Ectodermal cell (in vitro differentiated cells): ENCODE data around the gene RNASEH2C.
"Not testable (repeated sequence)": the region's sequence is repeated elsewhere in the genome, so short reads cannot be mapped to it uniquely, and the experiment has no call there.

ENCODE experiments used
- H3K27ac ChIP-seq: 2 replicates; pipeline ENCODE4 v1.7.0; 2013; ENCODE audit warnings: mild to moderate bottlenecking, low read depth, low read length; ENCODE audit not compliant: insufficient read depth, poor library complexity, severe bottlenecking
- H3K27me3 ChIP-seq: 2 replicates; pipeline ENCODE4 v1.7.0; 2013; ENCODE audit warnings: mild to moderate bottlenecking, low read length; ENCODE audit not compliant: insufficient read depth, control insufficient read depth, poor library complexity, severe bottlenecking
- H3K36me3 ChIP-seq: one replicate; pipeline ENCODE4 v1.7.0; 2013; ENCODE audit warnings: low read length; ENCODE audit not compliant: control insufficient read depth, insufficient read depth
- H3K4me1 ChIP-seq: one replicate; pipeline ENCODE4 v1.7.0; 2013; ENCODE audit warnings: low read length; ENCODE audit not compliant: control insufficient read depth, insufficient read depth
- H3K4me3 ChIP-seq: 2 replicates; pipeline ENCODE4 v1.7.0; 2013; ENCODE audit warnings: low read depth, low read length, control low read depth; ENCODE audit not compliant: insufficient read depth
- H3K9me3 ChIP-seq: 2 replicates; pipeline ENCODE4 v1.7.0; 2013; ENCODE audit warnings: mild to moderate bottlenecking, low read length, moderate library complexity; ENCODE audit not compliant: control insufficient read depth
- WGBS, 2 experiments: methylation state at CpG; one replicate each; pipeline ENCODE4 v1.1.7; 2013; ENCODE audit warnings: missing lambda C conversion rate in 2 of 2; 5-methylcytosine and 5-hydroxymethylcytosine counted together

Gene RNASEH2C

GRCh38 chr11:65696802-65697552, 23.6 kb downstream of the RNASEH2C start:
- 89 to 91% methylated on average over 5 of the region's 5 CpGs for WGBS, 2 experiments
- Histone ChIP-seq H3K27me3 (peaks cover 5% of the 10 kb centered on the region), H3K4me1 (no peaks in the 10 kb centered on the region), H3K4me3 (no peak overlapping the region), H3K9me3 (no peaks in the 10 kb centered on the region), H3K27ac (no peak overlapping the region), H3K36me3 (no peaks in the 10 kb centered on the region)

- H3K4me1 ChIP-seq: no peaks in the 10 kb centered on the region
- H3K36me3 ChIP-seq: no peaks in the 10 kb centered on the region
- H3K4me3 ChIP-seq: no peak overlapping the region
- H3K27me3 ChIP-seq: peaks cover 5% of the 10 kb centered on the region
- WGBS, 2 experiments: 90 to 91% methylated on average over 12 of the region's 12 CpGs
- no peaks in the 10 kb centered on the region for H3K9me3 ChIP-seq
- no peak overlapping the region for H3K27ac ChIP-seq
Measured at GRCh38 chr11:65695459-65696241, 24.9 kb downstream of the RNASEH2C start.

DNA sequence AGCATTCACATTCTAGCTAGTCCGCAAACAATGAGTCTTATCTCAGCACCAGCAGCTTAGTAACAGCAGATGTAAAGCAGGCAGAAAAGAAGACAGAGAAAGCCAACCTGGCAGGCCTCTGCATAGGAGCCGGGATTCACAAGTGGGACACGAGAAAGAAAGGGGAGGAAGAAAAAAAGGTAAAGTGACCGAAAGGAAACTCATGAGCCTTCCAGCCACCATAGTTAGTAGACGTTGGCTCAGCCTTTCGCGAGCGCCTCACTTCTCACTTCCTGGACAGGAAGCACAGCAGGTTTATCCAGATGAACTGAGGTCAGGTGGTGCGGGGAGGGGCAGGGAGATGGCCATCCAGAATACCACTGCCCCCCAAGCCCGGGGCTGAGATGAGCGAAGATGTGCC, 28.2 kb downstream of the RNASEH2C start:
- no peak overlapping the region for H3K4me3 ChIP-seq

DNA sequence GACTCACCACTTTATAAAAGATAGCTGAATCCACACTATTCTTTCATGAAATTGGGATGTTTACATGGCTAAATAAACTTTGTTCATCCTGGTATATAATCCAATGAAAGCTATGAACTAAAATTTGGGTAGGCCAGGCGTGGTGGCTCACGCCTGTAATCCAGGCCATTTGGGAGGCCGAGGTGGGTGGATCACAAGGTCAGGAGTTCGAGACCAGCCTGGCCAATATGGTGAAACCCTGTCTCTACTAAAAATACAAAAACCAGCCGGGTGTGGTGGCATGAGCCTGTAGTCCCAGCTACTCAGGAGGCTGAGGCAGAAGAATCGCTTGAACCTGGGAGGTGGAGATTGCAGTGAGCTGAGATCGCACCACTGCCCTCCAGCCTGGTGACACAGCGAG, 28.8 kb downstream of the RNASEH2C start:
- 92 to 94% methylated on average over 8 of the region's 8 CpGs for WGBS, 2 experiments
- not testable (repeated sequence) for H3K4me1 ChIP-seq

More for the DNA sequence above, 28.2 kb downstream of the RNASEH2C start:
- Histone ChIP-seq H3K27ac (no peak overlapping the region), H3K36me3 (no peaks in the 10 kb centered on the region), H3K9me3 (no peaks in the 10 kb centered on the region), H3K27me3 (no peaks in the 10 kb centered on the region), H3K4me1 (no peaks in the 10 kb centered on the region)
- 87 to 92% methylated on average over 11 of the region's 11 CpGs for WGBS, 2 experiments

DNA sequence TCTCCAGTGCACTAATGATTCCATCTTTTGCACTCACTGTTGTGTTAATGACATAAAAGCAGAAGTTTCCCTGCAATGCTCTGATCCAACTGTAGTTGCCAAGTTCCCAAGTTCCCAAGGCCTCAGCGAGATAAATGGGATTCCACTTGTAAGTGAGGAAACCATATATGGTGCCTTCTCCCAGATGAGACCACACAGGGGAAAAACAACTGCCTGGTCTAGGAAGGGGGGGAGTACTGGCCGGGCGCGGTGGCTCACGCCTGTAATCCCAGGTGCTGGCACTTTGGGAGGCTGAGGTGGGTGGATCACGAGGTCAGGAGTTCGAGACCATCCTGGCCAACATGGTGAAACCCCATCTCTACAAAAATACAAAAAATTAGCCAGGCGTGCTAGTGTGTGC, 34.6 kb downstream of the RNASEH2C start:
- no peaks in the 10 kb centered on the region for H3K36me3 ChIP-seq
- H3K27me3 ChIP-seq: no peaks in the 10 kb centered on the region
- 85 to 86% methylated on average over 8 of the region's 8 CpGs for WGBS, 2 experiments
- no peaks in the 10 kb centered on the region for H3K4me1 ChIP-seq
- H3K9me3 ChIP-seq: no peaks in the 10 kb centered on the region
- H3K27ac ChIP-seq: no peak overlapping the region
- no peak overlapping the region for H3K4me3 ChIP-seq

More for the DNA sequence above, 28.8 kb downstream of the RNASEH2C start:
- H3K27me3 ChIP-seq, H3K36me3 ChIP-seq, H3K9me3 ChIP-seq, H3K4me3 ChIP-seq, H3K27ac ChIP-seq: not testable (repeated sequence)

GRCh38 chr11:65683480-65683879, 37.1 kb downstream of the RNASEH2C start:
- not testable (repeated sequence) for H3K27ac ChIP-seq, H3K4me1 ChIP-seq, H3K36me3 ChIP-seq, H3K27me3 ChIP-seq, H3K4me3 ChIP-seq, H3K9me3 ChIP-seq
- WGBS, 2 experiments: 81 to 90% methylated on average over 6 of the region's 6 CpGs

- Histone ChIP-seq H3K36me3 (no peaks in the 10 kb centered on the region), H3K9me3 (no peaks in the 10 kb centered on the region), H3K4me3 (no peak overlapping the region), H3K27me3 (no peaks in the 10 kb centered on the region), H3K4me1 (no peaks in the 10 kb centered on the region), H3K27ac (no peak overlapping the region)
- 81 to 87% methylated on average over 5 of the region's 5 CpGs for WGBS, 2 experiments
Measured at GRCh38 chr11:65680192-65680743, 40.3 kb downstream of the RNASEH2C start.

- Histone ChIP-seq H3K36me3 (no peaks in the 10 kb centered on the region), H3K9me3 (no peaks in the 10 kb centered on the region), H3K4me3 (no peak overlapping the region), H3K4me1 (no peaks in the 10 kb centered on the region), H3K27me3 (no peaks in the 10 kb centered on the region), H3K27ac (no peak overlapping the region)
- WGBS, 2 experiments: 100% methylated on average over 1 of the region's 2 CpGs; no CpG with 5 or more reads in 1 of the 2 experiments
Measured at GRCh38 chr11:65672982-65673381, 47.6 kb downstream of the RNASEH2C start.

- H3K9me3 ChIP-seq: no peaks in the 10 kb centered on the region
- H3K36me3 ChIP-seq: no peaks in the 10 kb centered on the region
- no peaks in the 10 kb centered on the region for H3K4me1 ChIP-seq
- H3K4me3 ChIP-seq: no peak overlapping the region
- no peak overlapping the region for H3K27ac ChIP-seq
- no peaks in the 10 kb centered on the region for H3K27me3 ChIP-seq
Measured at GRCh38 chr11:65672180-65672860, 48.3 kb downstream of the RNASEH2C start.
